GM21381 (cell line): ENCODE results near the gene ASCL4.
"Not testable (repeated sequence)": the region's sequence is repeated elsewhere in the genome, so short reads cannot be mapped to it uniquely, and the experiment has no call there.

Source experiments
- ATAC-seq: cut with Tn5 transposase; IDR thresholded peaks from one replicate; pipeline ENCODE4 v1.9.1; 2021; ENCODE audit warnings: mild to moderate bottlenecking, moderate library complexity; ENCODE audit not compliant: unreplicated experiment

ASCL4 gene

GRCh38 chr12:107774349-107775029, at the start of gene ASCL4:
ASCL4 (plus strand) TSS chr12:107774704; CDS start chr12:107775219, 515 bp downstream.
- ATAC-seq: no peak

- not testable (repeated sequence) for ATAC-seq
These were observed 47.2 kb upstream of the ASCL4 start for GRCh38 chr12:107727327-107727726.

GRCh38 chr12:107727742-107728141, 46.8 kb upstream of the ASCL4 start:
- ATAC-seq: not testable (repeated sequence)

- no peak for ATAC-seq
These were observed 43.7 kb upstream of the ASCL4 start for GRCh38 chr12:107730618-107731341.

- no peak for ATAC-seq
These were observed 43.1 kb upstream of the ASCL4 start for GRCh38 chr12:107731366-107731765.

- ATAC-seq: no peak
These were observed 42.1 kb upstream of the ASCL4 start for GRCh38 chr12:107732365-107732764.

- ATAC-seq: no peak
These were observed 40.4 kb upstream of the ASCL4 start for GRCh38 chr12:107734139-107734538.

GRCh38 chr12:107735763-107736162, 38.7 kb upstream of the ASCL4 start:
- ATAC-seq: no peak

- ATAC-seq: peak; percentile 93
These were observed 37.6 kb upstream of the ASCL4 start for GRCh38 chr12:107736914-107737313.

- no peak for ATAC-seq
These were observed 26.0 kb upstream of the ASCL4 start for GRCh38 chr12:107748472-107748871.

GRCh38 chr12:107749083-107749482, 25.4 kb upstream of the ASCL4 start:
- ATAC-seq: no peak

- ATAC-seq: no peak
These were observed 15.1 kb upstream of the ASCL4 start for GRCh38 chr12:107759410-107759809.

- ATAC-seq: peak; percentile 14
These were observed 14.2 kb upstream of the ASCL4 start for GRCh38 chr12:107760207-107760808.

GRCh38 chr12:107760809-107761501, 13.5 kb upstream of the ASCL4 start, which contains the start of gene PRDM4:
PRDM4 (minus strand) TSS chr12:107761137; CDS start chr12:107760515, 622 bp downstream.
- peak; percentile 96 for ATAC-seq

- ATAC-seq: peak; percentile 12
These were observed 13.0 kb upstream of the ASCL4 start for GRCh38 chr12:107761502-107761904.

GRCh38 chr12:107762874-107763273, 11.6 kb upstream of the ASCL4 start:
- ATAC-seq: no peak

GRCh38 chr12:107764626-107765025, 9.9 kb upstream of the ASCL4 start:
- no peak for ATAC-seq

GRCh38 chr12:107765316-107765715, 9.2 kb upstream of the ASCL4 start:
- no peak for ATAC-seq

- no peak for ATAC-seq
These were observed 7.0 kb upstream of the ASCL4 start for GRCh38 chr12:107767466-107767865.

- ATAC-seq: no peak
These were observed 703 bp downstream of the ASCL4 start for GRCh38 chr12:107775093-107775721.

- no peak for ATAC-seq
These were observed 1.7 kb downstream of the ASCL4 start for GRCh38 chr12:107776171-107776570.
